A549 treated with RU486 at 1 μM for 4 hours (cell line): Measurements from ENCODE around the gene BLM. TPM values are rescaled to one million over a fixed set of nuclear protein-coding genes. Genes with fewer than 3 reads are reported as not detected.

Experiments used
- total RNA-seq: library from RNA; stranded (reverse); fragments of 200-300 nt; extraction: Qiagen RNA extraction; gene quantifications from 5 replicates; pipeline ENCODE4 v1.2.3, GENCODE V29; 2022; ENCODE audit warnings: low read depth

BLM gene
- 10.8 to 15.1 TPM (median 14.0 TPM) in 5 replicates for total RNA-seq

DNA sequence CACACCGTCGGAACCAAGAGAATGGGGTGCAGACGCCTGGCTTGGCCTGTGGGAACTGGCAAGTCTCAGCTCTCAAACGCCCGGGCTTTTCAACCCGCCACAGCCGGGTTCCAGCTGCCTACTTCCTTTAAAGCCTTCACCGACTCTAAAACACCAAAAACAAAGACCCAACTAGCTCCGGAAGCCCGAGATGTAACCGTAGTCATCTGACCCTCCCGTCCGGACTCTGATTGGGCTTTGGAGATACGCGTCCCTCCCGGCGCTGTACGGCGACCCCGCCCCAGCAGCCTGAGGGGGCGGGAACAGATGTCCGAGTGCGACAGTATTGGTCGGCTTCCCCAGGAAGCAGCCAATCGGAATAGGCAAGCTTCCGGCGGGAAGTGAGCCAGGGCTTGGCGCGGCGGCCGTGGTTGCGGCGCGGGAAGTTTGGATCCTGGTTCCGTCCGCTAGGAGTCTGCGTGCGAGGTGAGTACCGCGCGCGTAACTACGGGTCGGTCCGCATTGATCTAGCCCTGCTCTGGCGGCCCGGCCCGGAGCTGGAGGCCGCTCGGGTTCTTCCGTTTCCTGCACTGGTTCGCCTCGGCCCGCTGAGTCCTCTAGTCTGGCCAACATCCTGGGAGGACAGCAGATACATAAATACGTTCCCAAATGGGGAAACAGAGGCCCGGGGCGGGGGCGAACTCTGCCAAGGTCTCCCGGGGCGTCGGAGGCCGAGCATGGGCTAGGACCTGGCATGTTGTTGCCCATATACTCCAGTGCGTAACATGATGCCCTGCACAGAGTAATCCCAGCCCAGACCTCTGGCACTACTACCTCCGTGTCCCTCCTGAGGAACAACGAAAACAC lies at the start of gene BLM:
BLM (plus strand) TSS at position 371 of the 846 bp plus-strand sequence. CDS start 30,047 bp downstream, outside the sequence.

Other genes starting within 250 kb of the BLM start
- 17.8 to 25.2 TPM (median 24.0 TPM) in 5 replicates for gene CRTC3, start 187.4 kb upstream of the BLM start, total RNA-seq
- gene FURIN, start 151.2 kb downstream of the BLM start, total RNA-seq, result 41.1 to 61.8 TPM (median 50.3 TPM) in 5 replicates
- gene FES, start 167.2 kb downstream of the BLM start, total RNA-seq, result 0.56 to 0.88 TPM (median 0.64 TPM) in 5 replicates
- gene MAN2A2, start 186.0 kb downstream of the BLM start, total RNA-seq, result 21.0 to 29.3 TPM (median 25.3 TPM) in 5 replicates
- gene HDDC3, start 215.2 kb downstream of the BLM start, total RNA-seq, result 26.7 to 34.4 TPM (median 32.2 TPM) in 5 replicates
- gene UNC45A, start 217.9 kb downstream of the BLM start, total RNA-seq, result 55.3 to 57.5 TPM (median 56.8 TPM) in 5 replicates
- gene RCCD1, start 237.5 kb downstream of the BLM start, total RNA-seq, result 21.2 to 43.5 TPM (median 33.8 TPM) in 5 replicates